SK-MEL-5 (cell line): Measurements from ENCODE around the gene JMJD6. TPM values are rescaled to one million over a fixed set of nuclear protein-coding genes. Genes with fewer than 3 reads are reported as not detected.
"Not testable (repeated sequence)": the region's sequence is repeated elsewhere in the genome, so short reads cannot be mapped to it uniquely, and the experiment has no call there.

ENCODE experiments used
- DNase-seq: peaks from one replicate; pipeline ENCODE4 v3.0.0-alpha.2; 2016; ENCODE audit warnings: low read depth, low spot score
- in situ Hi-C: cut with HindIII; loops from 2 replicates; pipeline ENCODE4 v1.10.0; 2016; ENCODE audit warnings: low sequenced_read_pairs, high pct_unique_total_duplicates, low pct_unique_long_range_greater_than_20kb
- polyA plus RNA-seq, 2 experiments: library from polyadenylated mRNA; depleted of rRNA; stranded (reverse); fragments of >200 nt; gene quantifications; 2 replicates each; pipeline ENCODE4 v1.2.3, GENCODE V29; 2015
- total RNA-seq: library from RNA; depleted of rRNA; stranded (reverse); fragments of >200 nt; shearing (Covaris generic); gene quantifications from 2 replicates; pipeline ENCODE4 v1.2.3, GENCODE V29; 2014; rRNA removed

The JMJD6 gene
- total RNA-seq, result 46.1 and 48.7 TPM in 2 replicates
- 59.1 and 64.8 TPM in 2 replicates for polyA plus RNA-seq (2015; cell fraction: cytosol; rRNA removed)
- polyA plus RNA-seq (2015; cell fraction: nucleus; rRNA removed), result 66.6 and 97.1 TPM in 2 replicates

- peak; percentile 99 for DNase-seq
- in situ Hi-C loops, result loop anchor here (25.0 kb wide), 1 partner anchor 289 kb away; no protein-coding TSS in a partner anchor
Measured at GRCh38 chr17:76726231-76726775, at the start of gene JMJD6. TSS of gene JMJD6 (minus strand) at chr17:76726606. CDS start at chr17:76726475, 131 bp downstream.

GRCh38 chr17:76775021-76775600, 48.7 kb upstream of the JMJD6 start:
- DNase-seq, result no peak
- in situ Hi-C loops, result no loop called here

- in situ Hi-C loops, result no loop called here
- DNase-seq, result no peak
Measured at GRCh38 chr17:76772842-76773525, 46.6 kb upstream of the JMJD6 start.

- DNase-seq, result no peak
- in situ Hi-C loops, result no loop called here
Measured at GRCh38 chr17:76758570-76758969, 32.2 kb upstream of the JMJD6 start.

- in situ Hi-C loops, result no loop called here
- DNase-seq, result no peak
Measured at GRCh38 chr17:76757256-76757655, 30.9 kb upstream of the JMJD6 start.

GRCh38 chr17:76755285-76755684, 28.9 kb upstream of the JMJD6 start:
- in situ Hi-C loops, result no loop called here
- no peak for DNase-seq

- in situ Hi-C loops, result no loop called here
- no peak for DNase-seq
Measured at GRCh38 chr17:76753061-76753961, 26.9 kb upstream of the JMJD6 start.

- no peak for DNase-seq
- in situ Hi-C loops, result no loop called here
Measured at GRCh38 chr17:76752006-76752405, 25.6 kb upstream of the JMJD6 start.

GRCh38 chr17:76751416-76751993, 25.1 kb upstream of the JMJD6 start:
- in situ Hi-C loops, result no loop called here

GRCh38 chr17:76748657-76749056, 22.3 kb upstream of the JMJD6 start:
- no peak for DNase-seq
- in situ Hi-C loops, result loop anchor here (25.0 kb wide), 1 partner anchor 311 kb away; no protein-coding TSS in a partner anchor

More at GRCh38 chr17:76751416-76751993, 25.1 kb upstream of the JMJD6 start:
- no peak for DNase-seq

GRCh38 chr17:76747716-76748363, 21.4 kb upstream of the JMJD6 start:
- peak; percentile 95 for DNase-seq
- in situ Hi-C loops, result loop anchor here (25.0 kb wide), 1 partner anchor 311 kb away; no protein-coding TSS in a partner anchor

GRCh38 chr17:76745785-76746184, 19.4 kb upstream of the JMJD6 start:
- in situ Hi-C loops, result loop anchor here (25.0 kb wide), 1 partner anchor 308 kb away; no protein-coding TSS in a partner anchor
- DNase-seq, result not testable (repeated sequence)

- no peak for DNase-seq
- in situ Hi-C loops, result loop anchor here (25.0 kb wide), 1 partner anchor 307 kb away; no protein-coding TSS in a partner anchor
Measured at GRCh38 chr17:76744747-76745146, 18.3 kb upstream of the JMJD6 start.

GRCh38 chr17:76742958-76743357, 16.6 kb upstream of the JMJD6 start:
- in situ Hi-C loops, result loop anchor here (25.0 kb wide), 1 partner anchor 306 kb away; no protein-coding TSS in a partner anchor
- DNase-seq, result peak; percentile 57

- no peak for DNase-seq
- in situ Hi-C loops, result loop anchor here (25.0 kb wide), 1 partner anchor 303 kb away; no protein-coding TSS in a partner anchor
Measured at GRCh38 chr17:76740329-76741118, 14.1 kb upstream of the JMJD6 start.
